HPDE6-E6E7 (cell line): Measurements from ENCODE around the gene TRIM44.
"Not testable (repeated sequence)": the region's sequence is repeated elsewhere in the genome, so short reads cannot be mapped to it uniquely, and the experiment has no call there.

Experiments
- DNase-seq: peaks from one replicate; pipeline ENCODE4 v3.0.0; 2011; ENCODE audit warnings: missing footprints; ENCODE audit errors: extremely low spot score

TRIM44 gene

DNA sequence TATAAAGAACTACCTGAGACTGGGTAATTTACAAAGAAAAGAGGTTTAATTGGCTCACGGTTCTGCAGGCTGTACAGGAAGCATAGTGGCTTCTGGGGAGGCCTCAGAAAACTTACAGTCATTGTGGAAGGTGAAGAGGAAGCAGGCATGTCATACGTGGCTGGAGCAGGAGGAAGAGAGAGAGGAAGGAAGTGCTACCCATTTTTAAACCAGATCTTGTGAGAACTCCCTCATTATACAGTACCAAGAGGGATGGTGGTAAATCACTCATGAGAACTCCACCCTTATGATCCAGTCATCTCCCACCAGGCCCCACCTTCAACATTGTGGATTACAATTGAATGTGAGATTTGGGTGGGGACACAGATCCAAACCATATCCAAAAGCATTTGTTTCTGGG is 53.1 kb downstream of the TRIM44 start:
- not testable (repeated sequence) for DNase-seq

DNA sequence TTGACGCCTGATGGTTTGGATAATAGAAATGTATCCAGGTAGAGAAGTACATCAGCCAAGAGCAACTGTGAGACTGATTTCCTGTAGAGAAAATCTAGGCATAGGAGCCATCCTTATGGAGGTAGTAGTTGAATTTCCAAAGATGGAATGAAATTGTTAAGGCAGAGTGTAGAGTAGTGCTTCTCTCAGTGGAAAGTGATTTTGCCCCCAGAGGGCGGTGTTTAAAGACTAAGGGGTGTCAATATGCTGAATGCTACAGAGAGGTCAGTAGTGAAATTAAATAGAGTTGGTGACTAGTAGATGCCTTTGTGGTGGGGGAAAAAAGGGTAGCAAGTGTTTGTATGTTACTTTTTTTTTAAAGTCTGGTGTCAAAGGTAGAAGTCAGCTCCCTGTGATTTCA is 54.5 kb downstream of the TRIM44 start:
- no peak for DNase-seq

- no peak for DNase-seq
Observed at GRCh38 chr11:35717520-35717919, 54.9 kb downstream of the TRIM44 start.

- DNase-seq: no peak
Observed at GRCh38 chr11:35721651-35722282, 59.2 kb downstream of the TRIM44 start.

DNA sequence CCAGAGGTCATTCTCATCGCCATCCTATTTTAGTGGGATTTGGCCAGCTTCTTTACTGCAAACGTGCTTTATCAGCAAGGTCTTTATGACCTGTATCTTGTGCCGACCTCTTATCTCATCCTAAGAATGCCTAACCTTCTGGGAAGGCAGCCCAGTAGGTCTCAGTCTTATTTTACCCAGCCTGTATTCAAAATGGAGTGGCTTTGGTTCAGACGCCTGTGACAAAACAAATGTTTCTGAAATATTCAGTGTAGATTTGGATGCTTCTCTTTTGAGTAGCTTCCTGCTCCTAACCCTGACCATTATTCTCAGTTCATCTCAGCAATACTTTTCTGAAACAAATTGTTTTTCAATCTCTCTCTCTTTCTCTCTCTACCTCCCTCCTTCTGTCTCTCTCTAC is 60.1 kb downstream of the TRIM44 start:
- no peak for DNase-seq

- DNase-seq: no peak
Observed at GRCh38 chr11:35723493-35723892, 60.9 kb downstream of the TRIM44 start.

- peak; percentile 10 for DNase-seq
Observed at GRCh38 chr11:35723913-35724312, 61.3 kb downstream of the TRIM44 start.

- DNase-seq: peak; percentile 12
Observed at GRCh38 chr11:35725885-35726284, 63.3 kb downstream of the TRIM44 start.

DNA sequence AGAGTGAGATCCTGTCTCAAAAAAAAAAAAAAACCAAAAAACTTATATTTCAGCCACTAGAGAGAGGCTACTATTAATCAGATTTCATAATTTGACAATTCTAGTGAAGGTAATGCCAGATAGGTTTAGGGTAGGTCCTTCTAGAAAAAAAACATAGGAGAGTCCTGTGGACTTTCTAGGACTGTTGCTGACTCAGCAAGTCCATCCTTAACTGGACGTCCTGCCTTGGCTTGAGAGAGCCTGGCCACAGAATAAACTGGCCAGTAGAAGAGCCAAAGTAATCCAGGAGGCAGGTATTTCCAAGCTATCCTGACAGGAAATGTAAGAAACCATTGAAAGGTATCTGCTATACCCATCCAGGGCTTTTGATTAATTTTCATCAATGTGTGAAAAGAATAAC is 64.6 kb downstream of the TRIM44 start:
- no peak for DNase-seq

- DNase-seq: no peak
Observed at GRCh38 chr11:35730254-35730653, 67.7 kb downstream of the TRIM44 start.

DNA sequence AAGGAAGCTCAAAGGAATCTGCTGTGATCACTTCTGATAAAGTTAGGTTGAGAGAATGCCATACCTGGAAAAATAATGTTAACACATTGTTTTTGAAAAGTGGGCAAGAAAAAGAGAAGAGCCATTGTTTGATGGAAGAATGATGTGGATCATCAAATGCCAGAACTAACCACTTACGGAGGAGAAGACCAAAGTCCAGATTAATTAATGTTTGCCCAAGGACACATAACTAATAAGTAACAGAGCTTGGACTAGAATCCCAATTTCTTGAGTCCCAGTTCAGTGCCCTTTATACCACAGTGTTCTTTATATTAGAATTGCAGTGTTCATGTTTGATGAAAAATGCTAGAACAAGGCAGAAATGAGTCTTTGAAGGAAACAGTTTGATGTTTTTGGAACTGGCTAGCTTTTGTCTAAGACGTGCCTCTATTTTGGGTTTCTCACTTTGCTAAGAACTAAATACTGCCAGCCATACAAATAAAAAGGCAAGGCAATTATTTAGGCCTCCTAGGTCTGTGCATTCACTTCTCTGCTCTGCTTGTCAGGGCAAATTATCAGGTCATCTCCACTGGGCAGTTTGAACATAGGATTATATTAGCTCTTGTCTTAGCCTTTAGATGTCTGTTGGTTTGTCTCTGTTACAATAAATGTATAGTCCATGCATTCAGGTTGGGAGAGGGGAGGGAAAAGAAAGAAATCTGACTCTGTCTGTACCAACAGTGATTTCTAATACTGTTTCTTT is 72.3 kb downstream of the TRIM44 start:
- DNase-seq: no peak

- DNase-seq: no peak
Observed at GRCh38 chr11:35735411-35735810, 72.8 kb downstream of the TRIM44 start.

- no peak for DNase-seq
Observed at GRCh38 chr11:35735903-35736302, 73.3 kb downstream of the TRIM44 start.

GRCh38 chr11:35736952-35737351 is 74.4 kb downstream of the TRIM44 start:
- DNase-seq: no peak

GRCh38 chr11:35740061-35740799 is 77.7 kb downstream of the TRIM44 start:
- no peak for DNase-seq

DNA sequence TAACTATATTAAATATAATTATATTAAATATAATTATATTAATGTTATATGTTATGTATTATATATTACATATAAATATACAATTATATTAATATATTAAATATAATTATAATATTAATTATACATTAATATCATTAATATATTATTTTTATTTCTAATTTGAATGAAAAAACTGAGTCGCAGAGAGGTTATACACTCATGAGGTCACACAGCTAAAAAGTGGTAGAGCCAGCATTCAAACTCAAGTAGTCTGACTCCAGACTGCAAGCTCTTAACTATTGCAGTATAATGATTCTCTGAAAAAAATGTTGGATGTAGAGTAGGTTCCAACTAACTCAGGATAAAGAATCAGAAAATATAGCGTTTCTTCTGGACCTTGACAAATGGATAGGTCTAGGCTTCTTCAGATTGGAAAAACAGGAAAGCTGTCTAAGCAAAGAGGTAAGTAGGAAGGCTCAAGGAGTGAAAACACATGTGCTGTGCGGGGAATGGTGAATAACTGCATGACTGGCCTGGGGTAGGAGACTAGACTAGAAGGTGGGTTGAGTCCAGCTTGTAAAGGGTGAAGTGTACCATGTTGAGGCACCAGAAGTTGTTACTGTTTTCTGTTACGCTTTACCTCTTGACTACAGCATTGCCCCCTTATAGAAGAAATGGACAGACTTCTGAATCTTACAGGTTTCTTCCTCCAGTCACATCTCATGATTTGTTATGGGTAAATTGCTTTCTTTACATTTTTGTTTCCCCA is 80.3 kb downstream of the TRIM44 start:
- no peak for DNase-seq

DNA sequence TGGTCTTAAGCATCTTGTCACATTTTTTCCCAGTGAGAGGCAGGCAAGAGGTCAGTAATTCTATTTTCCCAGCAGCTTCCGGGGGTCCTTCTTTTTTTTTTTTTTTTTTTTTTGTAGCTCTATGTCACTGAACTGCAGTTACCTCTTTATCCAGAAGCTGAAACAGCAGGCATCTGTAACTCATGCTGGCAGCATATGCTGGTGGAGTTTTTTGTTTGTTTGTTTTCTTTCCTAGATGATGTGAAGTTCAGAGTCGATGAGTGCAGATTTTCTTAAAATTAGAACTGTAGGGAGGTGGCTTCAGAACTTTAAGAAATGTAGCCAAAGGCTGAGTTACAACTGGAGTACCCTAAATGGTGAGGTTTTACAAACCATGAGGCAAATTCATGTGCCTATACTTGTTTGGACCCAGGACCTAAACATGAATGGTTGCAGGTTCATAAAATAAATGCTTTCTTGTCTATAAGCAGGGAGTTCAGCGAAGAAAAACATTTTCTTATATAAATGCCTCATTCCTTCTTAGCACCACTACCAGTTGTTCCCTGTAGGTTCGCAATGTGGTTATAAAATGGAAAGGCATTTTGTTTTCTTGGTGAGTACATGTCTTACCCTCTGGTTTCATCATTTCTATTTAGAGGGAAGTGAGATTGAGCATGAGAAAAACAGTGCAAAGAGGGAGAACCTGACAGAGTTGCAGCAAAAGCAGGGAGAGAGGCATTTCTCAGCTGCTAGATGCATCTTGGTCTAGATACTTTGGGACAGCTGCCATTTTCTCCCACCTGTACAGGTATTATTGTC is 84.0 kb downstream of the TRIM44 start:
- no peak for DNase-seq

DNA sequence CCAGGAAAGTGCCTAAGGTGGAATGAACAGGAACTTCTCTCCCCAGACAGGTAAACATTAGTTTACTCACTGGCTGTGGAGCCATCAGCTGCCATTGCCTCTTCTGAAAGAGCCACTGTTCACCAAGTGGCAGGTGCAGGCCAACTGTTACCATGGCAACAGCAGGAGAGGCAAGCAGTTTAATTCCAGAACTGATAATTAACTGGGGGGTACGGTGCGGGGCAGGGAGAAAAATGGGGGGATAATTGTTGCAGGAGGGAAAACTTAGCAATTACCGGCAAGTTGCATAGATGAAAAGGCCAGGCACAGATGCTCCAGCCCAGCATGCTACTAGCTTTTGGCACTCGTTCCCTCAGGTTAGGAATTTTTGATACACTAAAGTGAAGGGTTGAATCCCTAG is 85.1 kb downstream of the TRIM44 start:
- DNase-seq: no peak

GRCh38 chr11:35748644-35749043 is 86.1 kb downstream of the TRIM44 start:
- no peak for DNase-seq

GRCh38 chr11:35750315-35750714 is 87.7 kb downstream of the TRIM44 start:
- no peak for DNase-seq

DNA sequence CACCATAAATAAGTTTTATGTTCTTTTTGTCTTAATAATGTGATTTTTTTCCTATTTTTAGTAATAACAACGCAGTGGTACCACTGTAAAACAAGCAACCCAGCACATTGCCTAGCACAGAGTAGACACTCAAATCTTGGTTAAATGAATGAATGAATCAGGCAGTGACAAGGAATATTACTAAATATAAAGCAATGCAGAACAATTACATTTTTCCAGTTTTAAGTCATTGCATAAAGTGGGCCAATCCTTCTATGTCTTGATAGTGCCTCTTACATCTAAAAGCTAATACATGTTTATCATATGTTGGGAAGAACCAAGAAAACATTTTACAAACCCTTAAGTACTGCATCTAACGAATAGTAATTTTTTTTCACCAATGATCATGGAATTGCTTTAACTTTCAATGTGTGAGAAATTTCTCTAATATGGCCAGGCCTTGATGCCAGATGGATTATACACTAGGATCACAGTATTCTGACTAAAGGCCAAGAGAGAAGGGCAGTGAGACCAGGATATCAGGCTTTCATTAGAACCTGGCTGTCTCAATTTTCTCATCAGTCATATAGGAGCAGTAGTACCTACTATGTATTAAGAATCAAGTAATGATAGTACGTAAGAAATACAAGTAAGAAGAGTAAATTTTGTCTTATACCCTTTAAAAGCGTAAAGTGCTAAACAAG is 88.5 kb downstream of the TRIM44 start:
- no peak for DNase-seq
